Activated CD8-positive, alpha-beta memory T cell treated with anti-CD3 and anti-CD28 coated beads, Interleukin-2, amount 50 U/mL, for 1 hour (primary cell): ENCODE measurements around the gene CTIF.
"Not testable (repeated sequence)": the region's sequence is repeated elsewhere in the genome, so short reads cannot be mapped to it uniquely, and the experiment has no call there.

Source experiments
- DNase-seq: peaks from one replicate; pipeline ENCODE4 v3.0.0-alpha.2; 2020; ENCODE audit errors: extremely low read depth

Gene CTIF

DNA sequence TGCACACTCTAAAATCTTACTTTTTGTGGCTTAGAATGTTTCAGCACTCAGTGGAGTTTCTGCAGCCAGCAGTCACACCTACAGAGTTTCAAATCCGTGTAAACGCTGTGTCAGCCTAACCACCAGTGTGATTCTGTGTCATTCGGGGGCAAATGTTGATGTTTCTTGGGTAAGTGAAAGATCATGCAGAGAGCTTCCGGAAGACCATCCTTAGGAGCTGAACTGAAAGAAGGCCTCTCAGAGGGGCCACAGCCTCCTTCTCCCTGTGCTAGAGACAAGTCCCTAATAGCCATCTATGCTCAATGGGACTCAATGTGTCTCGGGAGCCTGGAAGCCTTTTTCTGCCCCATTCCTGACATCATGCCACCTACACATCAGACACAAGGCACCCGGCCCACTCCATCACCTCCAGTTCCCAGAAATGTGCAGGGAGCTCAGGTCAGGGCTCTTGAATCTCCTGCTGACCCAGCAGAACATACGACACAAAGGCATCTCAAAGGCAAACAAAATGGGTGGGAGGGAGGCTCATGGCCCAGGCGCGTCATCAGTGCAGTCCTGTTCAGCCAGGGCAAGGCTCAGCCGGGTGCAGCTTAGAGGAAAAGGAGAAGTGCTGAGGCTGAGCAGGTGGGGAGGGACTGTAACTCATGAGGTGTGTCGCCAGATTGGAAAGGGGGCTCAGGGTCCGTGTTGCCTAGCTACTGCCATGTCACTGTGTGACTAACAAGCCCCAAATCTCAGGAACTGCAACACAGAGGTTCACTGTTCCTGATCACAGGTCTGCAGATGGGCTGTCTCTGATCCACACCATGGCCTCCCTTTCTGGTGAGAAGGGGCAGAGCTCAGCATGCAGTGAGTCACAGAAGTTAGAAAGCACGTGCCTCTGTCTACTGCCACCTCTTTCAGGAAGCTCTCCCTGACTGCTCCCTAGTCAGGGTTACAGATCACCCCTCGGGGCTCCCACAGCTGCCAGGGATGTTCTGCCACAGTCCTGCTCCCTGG is 329.9 kb downstream of the CTIF start:
- DNase-seq = no peak

DNA sequence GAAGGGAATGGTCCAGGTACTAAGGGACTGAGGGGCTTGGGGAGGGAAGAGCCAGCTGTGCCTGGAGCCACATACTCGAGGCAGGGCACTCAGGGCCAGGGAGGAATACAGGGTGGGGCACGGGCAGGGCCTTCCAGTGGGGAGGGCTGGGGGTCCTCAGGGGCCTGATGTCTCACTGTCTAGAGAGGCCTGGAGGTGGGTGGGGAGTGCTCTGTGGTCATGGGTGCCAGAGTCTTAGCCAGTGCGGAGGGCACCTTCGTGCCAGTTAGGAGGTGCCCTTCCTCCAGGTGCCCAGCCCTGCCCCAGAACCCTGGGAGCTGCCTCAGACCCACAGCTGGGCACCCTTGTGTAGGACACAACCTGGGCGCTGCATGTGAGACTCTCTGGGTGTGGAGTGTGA is 330.8 kb downstream of the CTIF start:
- DNase-seq = no peak

DNA sequence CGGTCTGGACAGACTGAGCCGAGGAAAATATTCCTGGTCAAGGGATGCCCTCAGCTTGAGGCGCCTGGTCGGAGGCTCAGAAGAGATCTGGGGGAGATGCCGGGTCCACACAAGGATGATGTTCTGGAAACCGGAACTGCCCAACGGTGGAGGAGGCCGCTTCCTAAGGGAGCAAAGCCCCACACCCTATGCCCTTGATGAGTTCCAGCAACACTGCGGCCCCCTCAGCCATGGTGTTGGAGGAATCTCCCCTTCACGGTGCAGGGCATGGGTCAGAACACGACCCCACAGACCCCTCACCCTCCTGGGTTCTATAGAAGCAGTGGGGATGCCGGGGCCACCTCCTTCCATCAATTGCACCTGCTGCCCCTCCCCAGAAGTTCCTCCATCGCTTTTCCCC is 332.1 kb downstream of the CTIF start:
- not testable (repeated sequence) for DNase-seq

DNA sequence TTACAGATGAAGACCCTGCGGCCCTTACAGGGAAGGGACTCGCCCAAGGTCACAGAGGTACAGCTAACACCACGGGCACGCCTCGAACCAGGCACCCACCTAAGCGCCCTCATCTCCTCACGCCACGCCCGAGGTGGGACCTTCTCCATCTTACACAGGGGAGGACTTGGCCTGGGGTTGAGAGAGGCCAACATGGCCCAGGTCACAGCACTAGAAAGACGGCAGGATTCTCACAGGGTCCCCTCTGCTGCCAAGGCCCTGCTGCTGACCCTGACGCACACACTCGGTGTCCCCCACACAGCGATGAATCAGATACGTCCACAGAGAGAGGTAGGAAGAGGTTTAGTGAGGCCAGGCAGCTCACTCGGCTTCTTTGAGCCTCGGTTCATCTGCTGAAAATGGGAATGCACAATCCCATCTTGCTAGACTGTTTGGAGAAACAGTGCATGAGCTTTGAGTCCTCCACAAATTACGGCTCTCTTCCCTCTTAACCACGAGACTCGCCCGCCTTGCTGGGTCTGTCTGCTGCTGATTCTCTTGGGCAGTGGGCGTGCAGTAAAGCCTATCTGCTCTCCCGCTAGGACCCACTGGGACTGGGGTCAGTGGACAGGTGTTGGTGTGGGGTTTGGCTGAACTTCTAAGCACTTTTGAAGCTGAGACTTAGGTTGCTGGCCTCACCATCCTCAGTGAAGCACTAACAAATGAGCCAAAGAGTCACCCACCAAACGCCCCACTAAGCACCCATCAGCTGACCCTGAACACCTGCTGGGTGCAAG is 332.7 kb downstream of the CTIF start:
- DNase-seq = no peak

DNA sequence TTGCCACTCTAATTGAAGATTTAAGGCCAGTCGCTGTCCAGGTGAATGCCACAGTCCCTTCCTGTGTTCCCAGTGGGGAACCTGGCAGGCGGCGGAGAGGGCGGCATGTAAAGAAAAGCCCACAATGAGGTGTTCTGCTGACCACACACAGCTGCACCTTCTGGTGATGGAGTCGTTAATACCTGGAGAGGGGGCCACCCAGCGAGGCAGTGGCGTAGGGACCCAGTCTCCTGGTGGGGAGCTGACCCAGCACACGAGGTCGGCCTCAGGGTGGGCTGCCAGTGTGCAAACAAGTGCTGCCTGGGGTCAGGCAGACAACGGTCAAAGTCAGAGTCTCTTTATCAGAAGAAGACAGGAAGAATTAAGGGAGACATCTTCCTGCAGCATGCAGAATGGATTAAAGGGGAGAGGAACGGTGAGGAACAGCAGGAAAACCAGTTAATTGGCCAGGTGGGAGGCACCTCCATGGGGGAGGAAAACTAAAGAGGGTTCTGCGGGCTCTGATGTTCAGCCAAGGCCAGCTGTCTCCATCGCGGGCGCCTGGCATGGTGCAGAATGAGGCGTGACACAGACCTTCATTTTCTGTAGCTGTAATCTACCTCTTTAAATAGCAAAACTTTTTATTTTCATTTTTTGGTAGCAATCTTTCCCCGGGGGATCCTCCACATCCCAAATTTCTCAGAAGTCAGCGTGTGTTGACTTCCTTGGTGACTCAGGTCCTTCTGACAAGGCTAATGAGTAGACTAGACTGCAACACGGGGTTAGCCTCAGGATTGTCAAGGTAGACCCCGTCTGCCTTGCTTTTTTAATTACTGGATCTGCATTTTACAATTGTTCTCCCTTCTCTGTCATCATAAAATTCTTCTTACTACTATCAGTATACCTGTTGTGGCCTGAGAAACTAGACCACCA is 333.7 kb downstream of the CTIF start:
- no peak for DNase-seq

DNA sequence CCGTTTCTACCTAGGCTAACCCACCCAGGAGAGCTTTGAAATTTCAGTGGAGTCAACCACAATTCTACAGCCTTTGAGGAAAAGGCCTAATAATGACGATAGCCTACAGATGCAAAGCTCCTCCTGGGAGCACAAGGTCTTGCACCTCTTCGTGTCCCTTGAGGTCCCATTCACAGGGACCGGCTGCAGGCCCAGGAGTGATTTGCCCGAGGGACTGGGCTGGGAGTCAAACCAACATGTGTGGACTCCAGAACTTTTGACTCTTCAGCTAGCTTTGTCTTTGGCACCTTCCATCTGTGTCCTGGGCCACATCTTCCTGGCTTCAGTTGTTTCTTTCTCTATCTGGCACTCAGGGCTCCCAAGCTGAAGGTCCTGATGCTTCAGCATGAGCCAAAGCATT is 335.4 kb downstream of the CTIF start:
- no peak for DNase-seq

DNA sequence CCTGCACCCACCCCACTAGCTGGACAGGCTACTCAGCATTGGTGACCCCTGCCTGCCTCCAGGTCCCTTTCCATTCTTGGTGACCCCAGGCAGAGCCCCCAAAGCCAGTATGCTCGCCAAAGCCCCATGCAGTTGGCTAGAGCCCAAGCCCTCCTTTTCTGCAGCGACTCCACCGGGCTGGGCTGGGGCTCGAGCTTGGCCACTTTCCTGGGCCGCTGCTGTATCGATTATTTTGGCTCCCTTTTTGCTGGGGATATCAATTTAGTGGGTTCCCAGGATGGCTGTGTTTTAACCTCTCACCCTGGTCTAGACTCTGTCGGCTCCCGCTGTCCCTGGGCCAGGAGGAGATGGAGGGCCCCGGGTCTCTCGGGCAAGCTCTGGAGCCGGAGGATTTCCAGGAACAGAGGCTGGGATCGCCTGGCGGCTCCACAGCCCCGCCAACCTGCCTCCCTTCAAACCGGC is 335.9 kb downstream of the CTIF start:
- no peak for DNase-seq

DNA sequence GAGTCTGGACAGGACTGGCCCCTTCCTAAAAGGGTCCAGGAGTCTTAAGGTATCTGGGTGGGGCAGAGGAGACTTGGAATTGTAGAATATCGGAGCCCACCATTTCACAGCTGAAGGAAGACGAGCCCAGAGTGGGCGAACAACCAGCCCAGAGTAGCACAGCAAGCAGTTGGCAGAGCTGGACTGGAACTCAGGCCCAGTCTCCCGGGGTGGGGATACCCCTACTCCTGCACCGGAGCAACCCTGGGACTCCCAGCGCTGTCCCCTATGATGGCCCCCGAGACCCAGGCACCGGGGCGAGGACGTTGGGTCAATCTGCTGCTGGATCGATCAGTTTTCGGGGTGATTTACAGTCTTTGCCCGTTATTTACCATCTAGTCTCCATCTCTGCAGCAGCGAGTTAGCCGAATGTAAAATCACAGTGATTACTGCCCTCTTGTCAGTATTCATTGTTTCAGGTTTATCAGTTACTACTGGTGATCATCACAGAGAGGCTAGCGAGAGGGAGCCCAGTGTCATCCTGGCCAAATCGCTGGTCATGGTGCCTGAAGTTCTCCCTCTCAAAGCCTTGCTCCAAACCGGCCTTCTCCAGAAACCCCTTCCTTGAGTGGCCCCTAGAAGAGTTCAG is 336.6 kb downstream of the CTIF start:
- no peak for DNase-seq

DNA sequence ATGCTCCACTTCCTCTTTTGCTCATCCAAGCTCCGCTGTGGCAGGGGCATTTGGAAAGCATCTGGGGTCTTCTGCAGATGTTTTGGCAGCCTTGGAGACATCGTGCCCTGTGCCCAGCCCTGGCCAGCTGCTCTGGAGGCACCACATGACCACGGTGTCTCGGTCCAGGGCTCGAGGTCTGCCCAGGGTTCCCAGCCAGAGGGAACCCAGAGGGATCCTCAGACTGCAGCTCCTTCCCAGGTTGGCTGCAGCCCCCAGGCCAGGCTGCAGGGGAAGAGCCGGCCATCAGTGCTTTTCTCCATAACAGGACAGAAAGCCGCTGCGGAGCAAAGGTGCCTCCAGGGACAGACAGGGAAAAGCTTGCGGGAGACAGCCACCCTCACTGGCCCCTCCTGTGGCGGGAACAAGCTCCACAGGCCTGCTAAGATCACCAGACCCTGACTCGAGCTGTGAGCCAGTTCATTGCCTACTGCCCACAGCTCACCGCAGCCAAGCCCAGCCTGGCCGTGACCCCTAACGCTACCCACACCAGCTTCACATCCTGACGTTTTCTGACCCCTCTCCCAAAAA is 337.2 kb downstream of the CTIF start:
- no peak for DNase-seq

DNA sequence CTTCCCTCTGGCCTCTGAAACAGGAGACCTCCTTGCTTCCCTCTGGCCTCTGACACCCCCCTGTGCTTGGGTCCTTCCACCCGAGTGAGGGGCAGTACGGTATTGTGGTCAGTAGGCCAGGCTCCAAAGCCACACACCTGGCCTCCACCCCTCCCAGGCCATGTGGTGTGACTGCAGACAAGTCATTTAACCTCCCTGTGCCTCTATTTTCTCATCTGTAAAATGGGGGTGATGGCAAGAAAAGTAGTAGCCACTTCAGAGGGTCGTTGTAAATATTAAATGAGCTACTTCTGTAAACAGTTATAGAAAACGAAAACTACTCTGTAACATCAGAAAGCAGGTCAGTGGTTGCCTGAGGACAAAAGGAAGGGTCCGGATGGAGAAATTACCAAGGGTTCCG is 337.8 kb downstream of the CTIF start:
- no peak for DNase-seq

DNA sequence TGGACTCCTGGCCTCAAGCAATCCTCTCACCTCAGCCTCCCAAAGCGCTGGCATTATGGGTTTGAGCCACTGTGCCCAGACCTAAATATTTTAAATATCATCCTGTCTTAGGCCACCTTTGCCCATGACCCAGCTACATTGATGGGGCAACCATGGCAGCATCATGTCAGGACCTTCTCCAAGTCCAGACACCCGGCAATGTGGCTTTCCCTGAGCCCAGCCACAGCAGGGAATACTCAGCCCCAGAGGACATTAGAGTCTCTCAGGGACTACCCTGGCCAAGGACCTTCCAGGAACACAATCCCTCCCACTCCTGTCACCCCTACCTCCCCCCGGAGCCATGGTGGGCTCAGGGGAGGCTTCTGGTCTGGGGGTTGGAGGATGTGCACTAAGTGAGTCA is 339.1 kb downstream of the CTIF start:
- no peak for DNase-seq

DNA sequence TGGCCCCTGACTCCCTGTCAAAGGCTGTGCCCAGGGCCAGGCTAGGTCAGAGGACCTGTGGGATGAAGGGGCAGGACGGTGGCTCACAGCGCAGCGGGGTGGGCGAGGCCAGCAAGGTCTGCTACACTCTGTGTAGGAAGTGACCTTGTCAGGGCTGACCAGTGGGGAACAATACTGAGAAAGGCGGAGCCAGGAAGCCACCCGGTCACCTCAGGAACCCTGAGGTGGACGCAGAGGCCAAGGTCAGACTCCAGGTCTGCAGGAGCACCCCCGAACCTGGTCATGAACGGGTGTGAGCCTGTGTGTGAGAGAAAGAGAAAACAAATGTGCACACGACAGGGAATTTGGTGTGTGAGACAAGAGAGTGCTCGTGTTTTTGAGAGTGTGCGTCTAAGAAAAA is 339.6 kb downstream of the CTIF start:
- no peak for DNase-seq

DNA sequence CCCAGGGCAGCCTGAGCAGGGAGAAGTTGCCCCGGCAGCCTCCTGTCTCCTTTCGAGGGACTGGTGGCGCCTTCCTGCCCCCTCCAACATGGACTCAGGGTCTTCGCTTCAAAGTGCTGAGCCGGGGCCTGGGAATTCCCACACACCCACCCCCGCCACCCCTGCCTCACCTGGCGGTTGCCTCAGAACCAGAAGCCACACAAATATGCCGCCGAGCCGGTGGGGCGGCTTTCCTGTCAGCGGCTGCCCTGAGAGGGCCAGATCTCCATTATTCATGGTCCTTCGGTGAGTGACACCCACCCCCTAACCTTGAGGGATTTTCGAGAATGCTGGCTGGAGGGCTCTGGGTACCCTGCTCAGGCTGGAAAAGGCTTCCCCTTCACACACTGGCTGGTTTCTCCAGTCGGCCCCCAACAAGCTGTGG is 340.2 kb downstream of the CTIF start:
- DNase-seq = no peak

DNA sequence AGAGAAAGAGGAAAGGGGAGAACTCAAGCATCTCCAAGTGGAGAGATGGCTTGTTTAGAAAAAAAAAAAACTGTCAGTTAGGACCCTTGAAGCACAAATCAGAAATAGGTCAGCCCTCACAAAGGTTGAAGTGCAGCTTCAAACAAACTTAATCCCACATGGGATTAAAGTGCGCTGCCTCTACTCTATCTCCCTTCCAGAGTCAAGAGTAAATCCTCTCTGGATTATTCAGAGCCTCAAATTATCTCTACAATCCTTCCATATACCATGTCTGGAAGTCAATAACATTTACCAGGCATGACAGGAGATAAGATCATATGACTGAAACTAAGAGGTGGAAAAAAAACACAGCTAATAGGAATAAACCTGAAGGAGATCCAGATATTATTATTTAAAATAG is 342.1 kb downstream of the CTIF start:
- DNase-seq = no peak

DNA sequence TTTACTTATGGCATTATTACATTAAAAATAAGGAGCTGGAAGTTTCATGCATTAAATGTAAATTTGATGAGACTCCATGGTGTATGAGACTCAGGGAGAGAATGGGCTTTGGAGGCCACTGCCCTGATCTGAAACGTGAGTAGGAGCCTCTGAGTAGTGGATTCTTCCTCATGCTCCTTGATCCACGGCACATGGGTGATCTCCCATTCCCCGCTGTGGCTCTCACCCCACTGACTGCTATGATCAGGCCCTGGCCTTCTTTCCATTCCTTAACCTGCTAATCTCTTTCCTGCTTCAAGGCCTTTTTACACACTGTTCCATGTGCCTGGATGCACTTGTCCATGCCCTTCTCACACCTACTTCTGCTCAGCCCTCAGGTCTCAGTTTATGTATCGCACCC is 343.5 kb downstream of the CTIF start:
- no peak for DNase-seq

DNA sequence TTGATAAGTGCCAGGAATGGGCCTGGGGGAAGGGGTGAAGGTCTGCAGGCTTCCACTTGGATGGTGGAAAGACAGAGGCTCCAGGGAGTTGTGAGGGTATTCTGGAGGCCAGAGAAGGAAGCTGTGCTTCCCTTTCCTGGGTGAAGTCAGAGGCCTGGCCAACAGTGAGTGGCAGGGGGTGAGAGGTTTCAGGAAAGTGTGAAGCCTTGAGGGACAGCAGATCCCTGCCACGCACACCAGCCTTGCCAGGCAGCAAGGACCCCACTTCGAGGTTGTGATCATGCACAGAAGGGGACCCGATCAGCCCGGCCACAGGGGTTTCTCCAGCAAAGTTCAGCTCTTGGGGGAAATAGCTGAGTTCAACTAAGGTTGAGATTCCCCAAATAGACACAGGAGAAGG is 345.5 kb downstream of the CTIF start:
- no peak for DNase-seq

DNA sequence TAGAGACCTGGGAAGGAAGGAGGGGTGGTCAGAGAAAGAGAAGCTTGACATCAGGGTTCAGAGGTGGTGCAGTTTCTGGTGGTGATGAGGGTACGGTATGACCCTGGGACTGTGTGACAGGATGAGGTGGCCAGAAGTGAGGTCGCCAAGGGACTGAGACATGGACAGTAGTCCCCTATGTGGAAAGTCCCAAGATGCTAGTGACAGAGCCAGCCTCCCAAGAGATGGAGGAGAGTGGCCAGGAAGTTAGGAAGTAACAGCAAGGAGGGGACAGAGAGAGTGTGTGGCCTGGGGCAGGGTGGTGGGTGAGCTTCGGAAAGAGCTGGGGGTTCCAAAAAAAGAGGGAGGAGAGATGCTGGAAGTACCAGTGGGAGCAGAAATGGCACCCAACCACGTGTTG is 345.9 kb downstream of the CTIF start:
- no peak for DNase-seq

DNA sequence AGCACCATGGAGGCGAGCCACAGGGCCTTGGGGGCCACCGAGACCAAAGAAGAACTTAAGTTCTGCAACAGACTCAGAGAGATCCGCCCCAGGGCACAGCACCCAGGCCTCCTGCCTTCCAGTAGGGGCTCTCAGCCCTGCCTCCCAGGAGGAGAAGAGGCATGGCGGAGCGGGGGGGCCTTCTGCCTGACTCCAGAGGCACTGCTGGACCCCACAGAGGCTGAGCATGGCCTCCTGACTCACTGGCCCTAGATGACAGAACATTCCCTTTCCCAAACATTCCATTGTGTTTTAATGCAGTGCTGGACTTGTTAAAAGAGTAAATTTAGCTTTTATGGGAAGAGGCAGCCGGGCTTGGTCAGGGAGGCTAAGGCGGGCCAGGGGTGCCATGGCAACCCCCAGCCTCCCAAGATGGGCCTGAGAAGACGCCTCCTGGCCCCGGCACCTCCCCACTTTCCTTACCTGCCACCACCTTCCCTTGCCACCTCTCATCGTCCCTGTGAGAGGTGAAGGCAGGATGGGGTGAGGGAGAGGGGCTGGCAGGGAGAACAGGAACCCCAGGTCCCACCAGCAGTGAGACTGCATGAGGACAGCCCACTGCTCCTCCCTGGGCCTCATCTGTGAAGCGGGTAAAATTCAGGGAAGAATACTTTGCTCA is 346.6 kb downstream of the CTIF start:
- DNase-seq = no peak

DNA sequence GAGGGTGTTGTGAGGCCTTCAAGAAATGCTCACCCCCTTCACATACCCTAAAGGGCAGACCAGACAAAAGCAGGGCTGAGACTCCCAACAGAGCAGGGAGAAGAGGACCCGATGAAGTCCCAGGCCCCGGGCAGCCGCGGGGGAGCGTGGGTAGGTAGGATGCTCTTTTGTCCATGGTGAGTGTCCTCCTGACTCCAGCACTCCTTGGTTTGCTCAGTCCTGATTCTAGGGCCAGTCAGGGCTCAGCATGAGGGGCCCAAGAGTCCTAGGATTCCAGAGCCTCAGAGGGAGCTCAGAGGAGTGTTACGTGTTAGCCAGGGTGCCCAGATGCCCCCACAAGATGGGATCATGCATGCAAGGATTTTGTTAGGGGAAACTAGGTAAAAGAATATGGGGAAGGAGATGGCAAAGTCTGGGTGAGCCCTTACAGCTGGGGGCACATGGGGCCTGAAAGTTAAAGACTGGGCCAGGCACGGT is 347.1 kb downstream of the CTIF start:
- no peak for DNase-seq
